PC-3 (cell line): ENCODE measurements around the gene TMEM196.

Experiments used
- CTCF ChIP-seq: fragments of 300-600 bp; sonication (generic); conservative IDR thresholded peaks from 2 replicates; pipeline ENCODE4 v1.5.1; 2017; ENCODE audit warnings: antibody characterized with exemption, low read depth, mild to moderate bottlenecking, low read length
- EZH2 ChIP-seq: fragments of 300-600 bp; sonication (generic); IDR thresholded peaks from one replicate; pipeline ENCODE4 v1.6.1; 2017; ENCODE audit warnings: antibody characterized with exemption, mild to moderate bottlenecking, low read length; ENCODE audit not compliant: unreplicated experiment

- TF ChIP-seq CTCF (no peak), EZH2 (no peak)
Observed at GRCh38 chr7:19811386-19811785, 38.0 kb upstream of the TMEM196 start.
